Right lobe of liver (tissue), 6 donors: Measurements from ENCODE around the gene NPPC. TPM values are rescaled to one million over a fixed set of nuclear protein-coding genes. Genes with fewer than 3 reads are reported as not detected.

ENCODE experiments used
- ATAC-seq, 4 donors: fragments of 200-7000 bp; cut with Tn5 transposase; one replicate each; pipeline ENCODE4 v1.9.1; 2020; ENCODE audit warnings: mild to moderate bottlenecking in 4 of 4, moderate library complexity in 4 of 4
- DNase-seq, 3 donors: peaks; one replicate each; pipeline ENCODE4 v3.0.0-alpha.2; 2020
- H3K27ac ChIP-seq, 3 donors: fragments of 200-600 bp; one replicate each; pipeline ENCODE4 v1.8.0; 2022
- H3K27me3 ChIP-seq, 2 donors: fragments of 200-600 bp; one replicate each; pipeline ENCODE4 v1.8.0; 2022
- H3K36me3 ChIP-seq, 4 donors: fragments of 200-600 bp; sonication (generic) in 1 of 4; one replicate each; pipeline versions ENCODE4 v1.5.1 to v1.8.0; 2017 to 2022; ENCODE audit warnings: control low read depth in 1 of 4
- H3K4me1 ChIP-seq, 4 donors: fragments of 200-600 bp; sonication (generic) in 1 of 4; one replicate each; pipeline versions ENCODE4 v1.5.1 to v1.8.0; 2017 to 2022; ENCODE audit warnings: control low read depth in 1 of 4
- H3K4me3 ChIP-seq, 3 donors: fragments of 200-600 bp; one replicate each; pipeline ENCODE4 v1.8.0; 2022
- H3K9me3 ChIP-seq, 4 donors: fragments of 200-600 bp; sonication (generic) in 1 of 4; one replicate each; pipeline versions ENCODE4 v1.5.1 to v1.8.0; 2017 to 2022; ENCODE audit warnings: control low read depth in 1 of 4
- POLR2A ChIP-seq: fragments of 450-650 bp; IDR thresholded peaks from one replicate; pipeline ENCODE4 v1.6.1; 2017; ENCODE audit warnings: antibody characterized with exemption, mild to moderate bottlenecking
- WGBS: methylation state at CpG from one replicate; pipeline ENCODE4 v1.1.6; 2018; ENCODE audit warnings: low coverage, low lambda C conversion rate; ENCODE audit not compliant: insufficient coverage; ENCODE audit errors: missing lambda C conversion rate; 5-methylcytosine and 5-hydroxymethylcytosine counted together
- intact Hi-C, 2 donors: fragments of 100-400 bp; cut with DNase I; formaldehyde crosslinking; loops; one replicate each; pipeline versions ENCODE4 v1.11.2 to v1.14.1; 2022
- total RNA-seq, 6 experiments: library from RNA; depleted of rRNA in 2 of 6; stranded (reverse); fragments of >200 nt in 2 of 6; fragmentation: NEBNext Ultra II Directional in 3 of 6; extraction: Animal tissue kit (Norgen Biotek cat#: 25700) in 3 of 6; gene quantifications; one replicate each; pipeline versions ENCODE4 v1.1.0 to v1.2.4, GENCODE V29; 2016 to 2023
- TF ChIP-seq, protein P1 (sequence below), 4 donors: fragments of 200-600 bp in 3 of 4; fragments of 450-650 bp in 1 of 4; IDR thresholded peaks; one replicate each; pipeline versions ENCODE4 v1.5.1 to v1.8.0; 2016 to 2022; ENCODE audit warnings: antibody characterized with exemption in 4 of 4, mild to moderate bottlenecking in 2 of 4
- donor health status: DM: no; HTN: yes; CAD: no.
- donor health status: DM: no; HTN: no; CAD: no.
- donor health status: DM: no; HTN: no; CAD: no.
- donor health status: DM: no; HTN: yes; CAD: no.
- donor health status: DM: no; HTN: yes; CAD: no.

NPPC gene
- total RNA-seq, 6 experiments from 2014 or later, result not detected

DNA sequence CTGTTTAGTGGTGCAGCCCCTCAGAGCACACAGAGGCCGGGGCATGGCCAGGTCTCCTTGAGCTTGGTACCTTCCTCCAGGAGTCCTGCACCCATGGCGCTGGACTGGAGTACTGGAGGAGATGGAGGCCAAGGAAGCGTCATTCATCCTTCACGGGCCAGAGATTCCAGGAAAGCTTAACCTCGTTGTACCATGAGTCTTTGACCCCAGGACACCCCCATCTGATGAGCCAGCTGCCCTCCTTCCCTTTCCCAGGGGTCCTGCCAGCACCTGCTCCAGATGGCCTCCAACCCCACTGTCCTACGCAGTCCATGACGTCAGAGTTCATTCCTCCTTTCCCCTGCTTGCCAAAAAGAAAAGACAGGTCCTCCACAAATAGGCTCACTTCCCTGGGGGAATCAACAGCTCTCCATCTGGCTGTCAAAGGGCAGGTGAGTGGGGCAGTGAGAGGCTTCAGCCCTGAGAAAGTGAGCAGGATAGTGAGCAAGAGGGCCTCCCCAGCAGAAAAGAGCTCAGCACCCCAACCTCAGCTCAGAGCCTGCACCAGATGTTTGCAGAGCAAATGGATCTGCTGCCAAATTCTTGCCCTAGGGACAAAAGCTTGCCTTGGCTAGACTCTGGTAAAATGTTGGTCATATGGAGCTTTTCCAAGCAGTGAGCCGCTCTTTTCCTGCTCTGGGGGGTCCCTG, 4.5 kb upstream of the NPPC start:
- no peaks in the 10 kb centered on the region for H3K9me3 ChIP-seq
- DNase-seq (peak in 1 of 3 donors; percentile 28), ATAC-seq (no peak)
- no peak overlapping the region for H3K27ac ChIP-seq
- H3K36me3 ChIP-seq, result no peaks in the 10 kb centered on the region
- H3K4me1 ChIP-seq, result peaks cover 0 to 11% (median 5%) of the 10 kb centered on the region in 4 donors
- H3K4me3 ChIP-seq, result no peak overlapping the region
- intact Hi-C loops, result no loop called here
- 53% methylated on average over 5 of the region's 8 CpGs for WGBS
- peaks cover 1 to 3% of the 10 kb centered on the region in 2 donors for H3K27me3 ChIP-seq
- TF ChIP-seq POLR2A, result no peak
- TF ChIP-seq, protein P1, sequence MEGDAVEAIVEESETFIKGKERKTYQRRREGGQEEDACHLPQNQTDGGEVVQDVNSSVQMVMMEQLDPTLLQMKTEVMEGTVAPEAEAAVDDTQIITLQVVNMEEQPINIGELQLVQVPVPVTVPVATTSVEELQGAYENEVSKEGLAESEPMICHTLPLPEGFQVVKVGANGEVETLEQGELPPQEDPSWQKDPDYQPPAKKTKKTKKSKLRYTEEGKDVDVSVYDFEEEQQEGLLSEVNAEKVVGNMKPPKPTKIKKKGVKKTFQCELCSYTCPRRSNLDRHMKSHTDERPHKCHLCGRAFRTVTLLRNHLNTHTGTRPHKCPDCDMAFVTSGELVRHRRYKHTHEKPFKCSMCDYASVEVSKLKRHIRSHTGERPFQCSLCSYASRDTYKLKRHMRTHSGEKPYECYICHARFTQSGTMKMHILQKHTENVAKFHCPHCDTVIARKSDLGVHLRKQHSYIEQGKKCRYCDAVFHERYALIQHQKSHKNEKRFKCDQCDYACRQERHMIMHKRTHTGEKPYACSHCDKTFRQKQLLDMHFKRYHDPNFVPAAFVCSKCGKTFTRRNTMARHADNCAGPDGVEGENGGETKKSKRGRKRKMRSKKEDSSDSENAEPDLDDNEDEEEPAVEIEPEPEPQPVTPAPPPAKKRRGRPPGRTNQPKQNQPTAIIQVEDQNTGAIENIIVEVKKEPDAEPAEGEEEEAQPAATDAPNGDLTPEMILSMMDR (IDR thresholded peaks at IDR 0.05), result no peak

DNA sequence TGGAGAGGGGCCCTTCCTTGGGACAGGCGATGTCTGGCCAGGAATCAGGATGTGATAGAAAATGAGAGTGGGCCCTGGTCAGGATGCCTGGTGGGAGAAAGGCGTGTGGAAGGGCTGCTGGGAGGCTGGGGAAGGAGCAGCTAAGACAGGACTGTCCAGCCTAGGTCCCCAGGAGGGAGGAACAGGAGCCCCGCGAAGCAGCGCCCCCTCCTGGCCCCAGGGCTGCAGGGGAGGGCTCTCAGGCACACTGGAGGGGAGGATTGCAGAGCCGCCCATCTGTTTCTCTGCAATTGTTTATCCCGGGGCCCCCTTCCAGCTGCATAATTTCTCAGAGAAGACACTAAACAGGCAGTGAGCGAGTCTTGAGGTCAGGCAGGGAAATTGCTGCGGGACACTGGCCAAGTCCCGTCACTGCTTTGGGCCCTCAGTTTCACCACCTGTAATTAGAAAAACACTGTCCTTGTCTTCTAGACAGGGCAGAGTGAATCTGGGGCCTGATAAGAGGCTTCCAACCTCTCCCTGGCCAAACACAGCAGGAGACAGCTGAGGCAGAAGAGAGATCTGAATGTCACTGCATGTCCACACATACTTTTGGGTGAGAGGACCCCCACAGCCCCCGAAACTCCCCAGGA, 3.9 kb upstream of the NPPC start:
- Histone ChIP-seq H3K27me3 (peaks cover 3 to 6% of the 10 kb centered on the region in 2 donors), H3K4me3 (no peak overlapping the region), H3K4me1 (peaks cover 0 to 17% (median 8%) of the 10 kb centered on the region in 4 donors), H3K27ac (no peak overlapping the region), H3K36me3 (no peaks in the 10 kb centered on the region), H3K9me3 (no peaks in the 10 kb centered on the region)
- ATAC-seq (no peak), DNase-seq (peak in 1 of 3 donors; percentile 36)
- 57% methylated on average over 5 of the region's 11 CpGs for whole genome bisulfite sequencing
- TF ChIP-seq POLR2A, result no peak
- TF ChIP-seq, protein P1 (IDR thresholded peaks at IDR 0.05), result peak in 2 of 4 donors; percentile 3 to 11
- intact Hi-C loops, result loop anchor here in 1 of 2 donors (10.0 kb wide), 2 partner anchors 205 to 395 kb away; no protein-coding TSS in a partner anchor

DNA sequence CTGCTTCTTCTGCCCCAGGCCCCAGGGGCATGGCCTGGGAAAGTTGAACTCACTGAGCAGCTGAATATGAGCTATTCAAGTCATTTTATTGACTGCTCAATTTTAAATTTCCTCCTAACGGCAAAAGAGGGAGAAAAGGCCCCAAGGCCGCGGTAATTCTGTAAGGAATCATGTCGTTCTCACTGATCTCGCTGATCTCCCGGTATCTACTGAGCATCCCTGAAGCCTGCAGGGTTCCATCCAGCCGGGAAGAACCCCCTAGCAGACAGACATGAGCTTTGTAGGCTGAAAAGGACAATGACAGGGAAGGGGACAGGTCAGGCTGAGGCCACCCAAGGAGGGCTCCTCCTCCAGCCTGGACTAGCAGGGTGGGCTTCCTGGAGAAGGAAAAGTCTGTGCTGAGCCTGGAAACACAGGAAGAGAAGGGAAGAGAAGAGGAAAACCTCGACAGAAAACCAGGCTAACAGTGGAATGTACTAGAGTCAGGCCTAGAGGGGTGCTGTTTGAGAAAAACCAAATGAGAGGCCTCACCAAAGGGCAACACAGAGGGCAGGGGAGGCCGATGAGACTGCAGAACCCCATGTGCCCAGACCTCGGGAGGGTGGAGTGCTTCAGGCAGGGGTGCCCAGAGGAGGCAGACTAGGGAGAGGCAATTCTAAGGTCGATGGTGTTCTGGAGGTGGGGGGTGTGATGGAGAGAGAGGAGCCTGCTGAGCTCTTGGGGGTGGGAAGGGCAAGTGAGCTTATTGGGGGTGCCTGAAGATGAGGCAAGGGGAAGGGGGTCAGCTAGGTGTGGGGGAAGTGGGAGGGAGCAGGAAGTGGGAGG, 2.9 kb upstream of the NPPC start:
- Histone ChIP-seq H3K36me3 (no peaks in the 10 kb centered on the region), H3K27me3 (peaks cover 3 to 6% of the 10 kb centered on the region in 2 donors), H3K27ac (no peak overlapping the region), H3K4me3 (no peak overlapping the region), H3K9me3 (no peaks in the 10 kb centered on the region), H3K4me1 (peaks cover 0 to 20% (median 10%) of the 10 kb centered on the region in 4 donors)
- WGBS, result 48% methylated on average over 7 of the region's 11 CpGs
- intact Hi-C loops, result loop anchor here in 1 of 2 donors (10.0 kb wide), 2 partner anchors 206 to 396 kb away; no protein-coding TSS in a partner anchor
- ATAC-seq (no peak), DNase-seq (peak in 1 of 3 donors; percentile 23)
- TF ChIP-seq, protein P1 (IDR thresholded peaks at IDR 0.05), result no peak
- no peak for TF ChIP-seq POLR2A

DNA sequence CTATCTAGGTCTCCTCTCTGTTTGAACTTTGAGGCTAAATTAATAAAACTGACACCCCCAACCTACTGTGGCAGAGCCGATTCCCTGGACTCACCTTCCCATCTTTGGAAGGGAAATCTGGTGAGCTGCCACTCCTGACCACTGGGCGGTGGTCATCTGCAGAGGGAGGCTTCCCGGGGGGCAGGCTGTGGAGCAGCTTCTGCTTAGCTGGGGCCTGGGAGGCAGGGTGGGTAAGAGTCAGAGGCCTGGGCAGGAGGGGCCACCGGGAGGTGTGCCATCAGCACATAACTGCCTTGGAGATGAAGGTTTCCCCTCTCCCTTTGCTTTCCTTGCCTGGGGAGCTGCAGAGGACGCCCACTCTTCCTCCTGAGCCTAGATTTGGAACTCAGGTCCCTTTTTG, 2.3 kb upstream of the NPPC start:
- WGBS, result 70% methylated on average over 2 of the region's 5 CpGs
- H3K4me1 ChIP-seq, result peaks cover 0 to 20% (median 10%) of the 10 kb centered on the region in 4 donors
- intact Hi-C loops, result loop anchor here in 1 of 2 donors (10.0 kb wide), 2 partner anchors 206 to 396 kb away; no protein-coding TSS in a partner anchor
- H3K27ac ChIP-seq, result no peak overlapping the region
- H3K27me3 ChIP-seq, result peaks cover 3 to 6% of the 10 kb centered on the region in 2 donors
- no peak for TF ChIP-seq POLR2A
- TF ChIP-seq, protein P1 (IDR thresholded peaks at IDR 0.05), result no peak
- peak in 1 of 3 donors; percentile 36 for DNase-seq
- H3K36me3 ChIP-seq, result no peaks in the 10 kb centered on the region
- ATAC-seq, result no peak
- no peaks in the 10 kb centered on the region for H3K9me3 ChIP-seq
- H3K4me3 ChIP-seq, result no peak overlapping the region
